Endothelial cell of umbilical vein (primary cell): ENCODE results near the gene CDC37L1. TPM values are rescaled to one million over a fixed set of nuclear protein-coding genes. Genes with fewer than 3 reads are reported as not detected.

Source experiments
- BruUV-seq: library from RNA; stranded (reverse); fragments of 400-500 nt; replicated peaks from 2 replicates; lab custom pipeline; 2021; lab: Mats Ljungman, UMichigan
- CTCF ChIA-PET: fragments of 300-600, 350-600 bp; sonication (Branson Sonifier 250); formaldehyde crosslinking; loops from one replicate; lab custom pipeline; 2021; ENCODE audit warnings: antibody characterized with exemption, inconsistent platforms; lab: Charles Lee
- POLR2A ChIA-PET: fragments of 300-600, 350-600 bp; sonication (Branson Sonifier 250); formaldehyde crosslinking; loops from one replicate; lab custom pipeline; 2021; ENCODE audit warnings: antibody characterized with exemption, inconsistent platforms; lab: Charles Lee
- DNase-seq: peaks from one replicate; pipeline ENCODE4 v3.0.0-alpha.2; 2011; ENCODE audit warnings: low read depth, low spot score
- FAIRE-seq: peaks from 2 replicates; lab custom pipeline; 2011; peaks lifted over from hg19 to GRCh38; lab: Jason Lieb, UNC
- H2AFZ ChIP-seq: 2 replicates; pipeline ENCODE4 v1.6.0; 2012; ENCODE audit warnings: low read depth, low read length, control low read depth, inconsistent platforms
- H3K27ac ChIP-seq: 2 replicates; pipeline ENCODE4 v1.5.1; 2011; ENCODE audit warnings: low read depth, mild to moderate bottlenecking, control low read depth, low read length, moderate library complexity; ENCODE audit not compliant: insufficient read depth
- H3K27me3 ChIP-seq, 2 experiments: 2 replicates each; pipeline versions ENCODE4 v1.6.0 to v1.6.1; 2011; ENCODE audit warnings: low read length in 2 of 2, mixed read lengths in 1 of 2; ENCODE audit not compliant: control insufficient read depth in 2 of 2, insufficient read depth in 2 of 2
- H3K36me3 ChIP-seq, 2 experiments: 2 replicates in 1 of 2; 3 replicates in 1 of 2; pipeline ENCODE4 v1.5.1; 2011; ENCODE audit warnings: low read length in 2 of 2, mild to moderate bottlenecking in 1 of 2, moderate library complexity in 1 of 2; ENCODE audit not compliant: control insufficient read depth in 2 of 2, insufficient read depth in 2 of 2; ENCODE audit errors: extremely low read depth in 1 of 2
- H3K4me1 ChIP-seq: 3 replicates; pipeline ENCODE4 v1.5.1; 2011; ENCODE audit warnings: mild to moderate bottlenecking, low read length; ENCODE audit not compliant: control insufficient read depth, insufficient read depth; ENCODE audit errors: extremely low read depth
- H3K4me2 ChIP-seq: 2 replicates; pipeline ENCODE4 v1.6.1; 2011; ENCODE audit warnings: low read length, control low read depth, mixed read lengths; ENCODE audit not compliant: insufficient read depth
- H3K4me3 ChIP-seq, 3 experiments: fragments of 200-600 bp in 1 of 3; sonication (generic), shearing (Covaris generic) in 1 of 3; replicated peaks in 1 of 3; 2 replicates each; pipeline ENCODE4 v1.5.1; 2011 to 2016; ENCODE audit warnings: control low read depth in 3 of 3, low read length in 3 of 3, mild to moderate bottlenecking in 2 of 3, inconsistent platforms in 1 of 3, low read depth in 1 of 3, moderate library complexity in 1 of 3; ENCODE audit not compliant: insufficient read depth in 1 of 3
- H3K79me2 ChIP-seq: 2 replicates; pipeline ENCODE4 v1.6.0; 2012; ENCODE audit warnings: low read length, inconsistent platforms; ENCODE audit not compliant: control insufficient read depth, insufficient read depth
- H3K9ac ChIP-seq: replicated peaks from 2 replicates; pipeline ENCODE3; 2011; ENCODE audit warnings: low read length, control low read depth; ENCODE audit not compliant: insufficient read depth; ENCODE audit errors: extremely low read depth
- H3K9me1 ChIP-seq: replicated peaks from 3 replicates; pipeline ENCODE4 v1.6.0; 2011; ENCODE audit warnings: mild to moderate bottlenecking, low read length; ENCODE audit not compliant: control insufficient read depth, insufficient read depth; ENCODE audit errors: extremely low read depth
- H3K9me3 ChIP-seq: replicated peaks from 2 replicates; pipeline ENCODE4 v1.5.1; 2012; ENCODE audit warnings: low read length, inconsistent platforms; ENCODE audit not compliant: control insufficient read depth, insufficient read depth
- H4K20me1 ChIP-seq: replicated peaks from 2 replicates; pipeline ENCODE3; 2011; ENCODE audit warnings: mild to moderate bottlenecking, low read length; ENCODE audit not compliant: control insufficient read depth, insufficient read depth; ENCODE audit errors: extremely low read depth
- FOS ChIP-seq: IDR thresholded peaks from 2 replicates; pipeline ENCODE4 v1.6.1; 2011; ENCODE audit warnings: mild to moderate bottlenecking, low read length, moderate library complexity, borderline replicate concordance; ENCODE audit not compliant: insufficient read depth
- JUN ChIP-seq: IDR thresholded peaks from 2 replicates; pipeline ENCODE4 v1.6.1; 2011; ENCODE audit warnings: borderline replicate concordance, low read depth; ENCODE audit not compliant: insufficient read length, insufficient read depth
- dilution Hi-C: fragments of 300-500 bp; cut with MboI; formaldehyde crosslinking; loops from one replicate; pipeline ENCODE4 v1.15.0; 2019; ENCODE audit warnings: low sequenced_read_pairs; ENCODE audit not compliant: extremely low pct_ligation_motif_present
- intact Hi-C: fragments of 100-400 bp; cut with micrococcal nuclease; formaldehyde crosslinking; loops from one replicate; pipeline ENCODE4 v1.10.0; 2022
- polyA plus RNA-seq, 4 experiments: library from polyadenylated mRNA; depleted of rRNA in 3 of 4; stranded (reverse) in 3 of 4; unstranded in 1 of 4; fragments of >200 nt; gene quantifications; 2 replicates each; pipeline versions ENCODE4 v1.2.1 to v1.2.3, GENCODE V29; 2011 to 2012; ENCODE audit warnings: missing spikeins in 1 of 4
- total RNA-seq: library from RNA; stranded (reverse); gene quantifications from 2 replicates; pipeline ENCODE4 v1.2.3, GENCODE V29; 2021
- TF ChIP-seq, protein P1 (sequence below), 2 donors: IDR thresholded peaks; 1 replicate in 1 of 2; 2 replicates in 1 of 2; pipeline ENCODE4 v1.5.1; 2011; ENCODE audit warnings: low read length in 2 of 2, mild to moderate bottlenecking in 2 of 2, moderate library complexity in 2 of 2, control low read depth in 1 of 2, inconsistent platforms in 1 of 2, low read depth in 1 of 2; ENCODE audit not compliant: insufficient read depth in 1 of 2; ENCODE audit errors: extremely low read depth in 1 of 2

Gene CDC37L1
- total and polyA plus RNA-seq, 2 donors (not counting 3 experiments of a cell fraction or from before 2014, with no cell fraction given), result 2.6 to 6.8 TPM

GRCh38 chr9:4662989-4663792, 16.2 kb upstream of the CDC37L1 start:
- BruUV-seq, result TSS peak; percentile 33

More at GRCh38 chr9:4662989-4663792, 16.2 kb upstream of the CDC37L1 start:
- FAIRE-seq (no peak), DNase-seq (no peak)
- H3K4me2 ChIP-seq, result peak overlapping the region; percentile 82
- no peak for TF ChIP-seq FOS
- TF ChIP-seq, protein P1, sequence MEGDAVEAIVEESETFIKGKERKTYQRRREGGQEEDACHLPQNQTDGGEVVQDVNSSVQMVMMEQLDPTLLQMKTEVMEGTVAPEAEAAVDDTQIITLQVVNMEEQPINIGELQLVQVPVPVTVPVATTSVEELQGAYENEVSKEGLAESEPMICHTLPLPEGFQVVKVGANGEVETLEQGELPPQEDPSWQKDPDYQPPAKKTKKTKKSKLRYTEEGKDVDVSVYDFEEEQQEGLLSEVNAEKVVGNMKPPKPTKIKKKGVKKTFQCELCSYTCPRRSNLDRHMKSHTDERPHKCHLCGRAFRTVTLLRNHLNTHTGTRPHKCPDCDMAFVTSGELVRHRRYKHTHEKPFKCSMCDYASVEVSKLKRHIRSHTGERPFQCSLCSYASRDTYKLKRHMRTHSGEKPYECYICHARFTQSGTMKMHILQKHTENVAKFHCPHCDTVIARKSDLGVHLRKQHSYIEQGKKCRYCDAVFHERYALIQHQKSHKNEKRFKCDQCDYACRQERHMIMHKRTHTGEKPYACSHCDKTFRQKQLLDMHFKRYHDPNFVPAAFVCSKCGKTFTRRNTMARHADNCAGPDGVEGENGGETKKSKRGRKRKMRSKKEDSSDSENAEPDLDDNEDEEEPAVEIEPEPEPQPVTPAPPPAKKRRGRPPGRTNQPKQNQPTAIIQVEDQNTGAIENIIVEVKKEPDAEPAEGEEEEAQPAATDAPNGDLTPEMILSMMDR (IDR thresholded peaks at IDR 0.05; ENCODE audit: extremely low read depth in 1 of 2, insufficient read depth in 1 of 2, low read depth in 1 of 2, low read length in 2 of 2), result no peak
- TF ChIP-seq JUN, result no peak
- intact Hi-C loops, result loop anchor here (1.0 to 2.0 kb wide), 5 partner anchors 16 to 326 kb away; partner anchors contain the start of gene CDC37L1
- no peak overlapping the region for H2AFZ ChIP-seq
- ChIA-PET POLR2A (no interaction called here), CTCF (interaction anchor here (0.7 to 1.4 kb wide), 6 partner anchors 9 to 58 kb away, joined by 3 to 5 read pairs (median 3); partner anchors contain the start of gene CDC37L1)
- no peaks in the 10 kb centered on the region for H4K20me1 ChIP-seq
- H3K4me1 ChIP-seq, result peaks cover 32% of the 10 kb centered on the region
- no peaks in the 10 kb centered on the region for H3K79me2 ChIP-seq
- no peaks in the 10 kb centered on the region for H3K36me3 ChIP-seq
- dilution Hi-C loops, result no loop called here
- H3K27ac ChIP-seq, result no peak overlapping the region
- no peaks in the 10 kb centered on the region for H3K9me1 ChIP-seq
- H3K4me3 ChIP-seq, result peak overlapping the region in 2 of 3 experiments; percentile 71 to 81
- no peaks in the 10 kb centered on the region for H3K9me3 ChIP-seq
- no peak overlapping the region for H3K9ac ChIP-seq
- H3K27me3 ChIP-seq, result peaks cover 0 to 4% of the 10 kb centered on the region in 2 experiments
